ENCODE data around the gene B3GNT2.

B3GNT2 gene

GRCh38 chr2:62200868-62201267 is 5.0 kb downstream of the B3GNT2 start:
- TF ChIP-seq FOXM1 (IDR thresholded peaks at IDR 0.05; ENCODE audit: borderline replicate concordance, low read depth) (no peak), EGR1 (IDR thresholded peaks at IDR 0.05) (no peak), TEAD4 (IDR thresholded peaks at IDR 0.05) (no peak), RAD21 (IDR thresholded peaks at IDR 0.05; ENCODE audit: low read depth) (no peak), EP300 (IDR thresholded peaks at IDR 0.05; ENCODE audit: borderline replicate concordance) (no peak), NFIC (IDR thresholded peaks at IDR 0.05) (no peak), YY1 (IDR thresholded peaks at IDR 0.05; ENCODE audit: low read depth) (no peak), ZBTB7A (IDR thresholded peaks at IDR 0.05; ENCODE audit: low read depth) (no peak), USF1 (IDR thresholded peaks at IDR 0.05) (no peak), CREB1 (IDR thresholded peaks at IDR 0.05; ENCODE audit: low read depth) (no peak)

GRCh38 chr2:62201307-62201706 is 5.4 kb downstream of the B3GNT2 start:
- TF ChIP-seq NFIC (IDR thresholded peaks at IDR 0.05) (no peak), TEAD4 (IDR thresholded peaks at IDR 0.05) (no peak), CEBPB (IDR thresholded peaks at IDR 0.05) (no peak), EGR1 (IDR thresholded peaks at IDR 0.05) (no peak), MAX (IDR thresholded peaks at IDR 0.05) (no peak), RAD21 (IDR thresholded peaks at IDR 0.05; ENCODE audit: low read depth) (no peak), ZBTB7A (IDR thresholded peaks at IDR 0.05; ENCODE audit: low read depth) (no peak), EP300 (IDR thresholded peaks at IDR 0.05; ENCODE audit: borderline replicate concordance) (no peak), TAF1 (IDR thresholded peaks at IDR 0.05; ENCODE audit: low read depth) (no peak), REST (IDR thresholded peaks at IDR 0.05; ENCODE audit: low read depth) (no peak), FOXM1 (IDR thresholded peaks at IDR 0.05; ENCODE audit: borderline replicate concordance, low read depth) (no peak), YY1 (IDR thresholded peaks at IDR 0.05; ENCODE audit: low read depth) (no peak), CREB1 (IDR thresholded peaks at IDR 0.05; ENCODE audit: low read depth) (no peak), USF1 (IDR thresholded peaks at IDR 0.05) (no peak), TCF12 (IDR thresholded peaks at IDR 0.05; ENCODE audit: low read depth) (no peak)

GRCh38 chr2:62202019-62202722 is 6.3 kb downstream of the B3GNT2 start:
- TF ChIP-seq RAD21 (IDR thresholded peaks at IDR 0.05; ENCODE audit: low read depth), result no peak
- no peak for TF ChIP-seq MAX (IDR thresholded peaks at IDR 0.05)
- TF ChIP-seq TCF12 (IDR thresholded peaks at IDR 0.05; ENCODE audit: low read depth), result no peak
- no peak for TF ChIP-seq EP300 (IDR thresholded peaks at IDR 0.05; ENCODE audit: borderline replicate concordance)
- TF ChIP-seq EGR1 (IDR thresholded peaks at IDR 0.05), result no peak
- no peak for TF ChIP-seq TAF1 (IDR thresholded peaks at IDR 0.05; ENCODE audit: low read depth)
- no peak for TF ChIP-seq CEBPB (IDR thresholded peaks at IDR 0.05)
- TF ChIP-seq NFIC (IDR thresholded peaks at IDR 0.05), result no peak

- TF ChIP-seq YY1 (IDR thresholded peaks at IDR 0.05; ENCODE audit: low read depth), result no peak
- TF ChIP-seq TCF12 (IDR thresholded peaks at IDR 0.05; ENCODE audit: low read depth), result no peak
These were observed 6.8 kb downstream of the B3GNT2 start for GRCh38 chr2:62202729-62203128.

GRCh38 chr2:62203459-62203858 is 7.5 kb downstream of the B3GNT2 start:
- TF ChIP-seq ZBTB7A (IDR thresholded peaks at IDR 0.05; ENCODE audit: low read depth), result no peak

- TF ChIP-seq TAF1 (IDR thresholded peaks at IDR 0.05; ENCODE audit: low read depth) (no peak), TEAD4 (IDR thresholded peaks at IDR 0.05) (no peak), YY1 (IDR thresholded peaks at IDR 0.05; ENCODE audit: low read depth) (no peak), MAX (IDR thresholded peaks at IDR 0.05) (no peak), FOXM1 (IDR thresholded peaks at IDR 0.05; ENCODE audit: borderline replicate concordance, low read depth) (no peak), TCF12 (IDR thresholded peaks at IDR 0.05; ENCODE audit: low read depth) (no peak), EGR1 (IDR thresholded peaks at IDR 0.05) (no peak), USF1 (IDR thresholded peaks at IDR 0.05) (no peak), RAD21 (IDR thresholded peaks at IDR 0.05; ENCODE audit: low read depth) (no peak), CREB1 (IDR thresholded peaks at IDR 0.05; ENCODE audit: low read depth) (no peak), REST (IDR thresholded peaks at IDR 0.05; ENCODE audit: low read depth) (no peak), CEBPB (IDR thresholded peaks at IDR 0.05) (no peak), ZBTB7A (IDR thresholded peaks at IDR 0.05; ENCODE audit: low read depth) (no peak), EP300 (IDR thresholded peaks at IDR 0.05; ENCODE audit: borderline replicate concordance) (no peak), NFIC (IDR thresholded peaks at IDR 0.05) (no peak)
These were observed 9.1 kb downstream of the B3GNT2 start for GRCh38 chr2:62204998-62205496.

All from Ishikawa (cell line).